ENCODE results near the gene P2RX1. TPM values are rescaled to one million over a fixed set of nuclear protein-coding genes. Genes with fewer than 3 reads are reported as not detected.

The P2RX1 gene
- total and polyA plus RNA-seq, 2 experiments from 2014 or later: 3.2 to 3.6 TPM

GRCh38 chr17:3959295-3959899, 43.1 kb upstream of the P2RX1 start:
- DNase-seq (ENCODE audit: low read depth in 1 of 2, low spot score in 1 of 2): peak in 1 of 2 donors; percentile 14
- Histone ChIP-seq H3K27me3 (peaks cover 31% of the 10 kb centered on the region), H3K36me3 (no peaks in the 10 kb centered on the region), H3K27ac (no peak overlapping the region), H3K9me3 (ENCODE audit: low read depth) (no peaks in the 10 kb centered on the region), H3K4me1 (ENCODE audit: low read depth) (peaks cover 15% of the 10 kb centered on the region), H3K4me3 (no peak overlapping the region)
- TF ChIP-seq CTCF (IDR thresholded peaks at IDR 0.05; ENCODE audit: low read depth, low read length): no peak

GRCh38 chr17:3957735-3958599, 41.7 kb upstream of the P2RX1 start:
- Histone ChIP-seq H3K4me3 (no peak overlapping the region), H3K27ac (no peak overlapping the region), H3K9me3 (ENCODE audit: low read depth) (no peaks in the 10 kb centered on the region), H3K4me1 (ENCODE audit: low read depth) (peaks cover 15% of the 10 kb centered on the region), H3K36me3 (no peaks in the 10 kb centered on the region), H3K27me3 (peaks cover 17% of the 10 kb centered on the region)
- no peak for DNase-seq (ENCODE audit: low read depth in 1 of 2, low spot score in 1 of 2)
- TF ChIP-seq CTCF (IDR thresholded peaks at IDR 0.05; ENCODE audit: low read depth, low read length): no peak

GRCh38 chr17:3956983-3957382, 40.7 kb upstream of the P2RX1 start:
- H3K9me3 ChIP-seq (ENCODE audit: low read depth): no peaks in the 10 kb centered on the region
- peaks cover 15% of the 10 kb centered on the region for H3K4me1 ChIP-seq (ENCODE audit: low read depth)
- peaks cover 7% of the 10 kb centered on the region for H3K27me3 ChIP-seq
- no peak for DNase-seq (ENCODE audit: low read depth in 1 of 2, low spot score in 1 of 2)
- no peak for TF ChIP-seq CTCF (IDR thresholded peaks at IDR 0.05; ENCODE audit: low read depth, low read length)
- no peak overlapping the region for H3K27ac ChIP-seq
- H3K4me3 ChIP-seq: no peak overlapping the region
- H3K36me3 ChIP-seq: no peaks in the 10 kb centered on the region

GRCh38 chr17:3956327-3956957, 40.2 kb upstream of the P2RX1 start:
- H3K4me3 ChIP-seq: no peak overlapping the region
- no peaks in the 10 kb centered on the region for H3K9me3 ChIP-seq (ENCODE audit: low read depth)
- DNase-seq (ENCODE audit: low read depth in 1 of 2, low spot score in 1 of 2): no peak

GRCh38 chr17:3955673-3955988, 39.4 kb upstream of the P2RX1 start:
- peaks cover 6% of the 10 kb centered on the region for H3K4me1 ChIP-seq (ENCODE audit: low read depth)
- DNase-seq (ENCODE audit: low read depth in 1 of 2, low spot score in 1 of 2): no peak
- no peak for TF ChIP-seq CTCF (IDR thresholded peaks at IDR 0.05; ENCODE audit: low read depth, low read length)
- H3K4me3 ChIP-seq: no peak overlapping the region
- no peaks in the 10 kb centered on the region for H3K27me3 ChIP-seq
- H3K36me3 ChIP-seq: no peaks in the 10 kb centered on the region
- no peak overlapping the region for H3K27ac ChIP-seq
- H3K9me3 ChIP-seq (ENCODE audit: low read depth): no peaks in the 10 kb centered on the region

More at GRCh38 chr17:3956327-3956957, 40.2 kb upstream of the P2RX1 start:
- Histone ChIP-seq H3K36me3 (no peaks in the 10 kb centered on the region), H3K27me3 (peaks cover 2% of the 10 kb centered on the region), H3K4me1 (ENCODE audit: low read depth) (peaks cover 14% of the 10 kb centered on the region), H3K27ac (no peak overlapping the region)
- TF ChIP-seq CTCF (IDR thresholded peaks at IDR 0.05; ENCODE audit: low read depth, low read length): no peak
